ENCODE measurements around the gene TAC4.

Gene TAC4, protein sequence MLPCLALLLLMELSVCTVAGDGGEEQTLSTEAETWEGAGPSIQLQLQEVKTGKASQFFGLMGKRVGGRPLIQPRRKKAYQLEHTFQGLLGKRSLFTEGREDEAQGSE

DNA sequence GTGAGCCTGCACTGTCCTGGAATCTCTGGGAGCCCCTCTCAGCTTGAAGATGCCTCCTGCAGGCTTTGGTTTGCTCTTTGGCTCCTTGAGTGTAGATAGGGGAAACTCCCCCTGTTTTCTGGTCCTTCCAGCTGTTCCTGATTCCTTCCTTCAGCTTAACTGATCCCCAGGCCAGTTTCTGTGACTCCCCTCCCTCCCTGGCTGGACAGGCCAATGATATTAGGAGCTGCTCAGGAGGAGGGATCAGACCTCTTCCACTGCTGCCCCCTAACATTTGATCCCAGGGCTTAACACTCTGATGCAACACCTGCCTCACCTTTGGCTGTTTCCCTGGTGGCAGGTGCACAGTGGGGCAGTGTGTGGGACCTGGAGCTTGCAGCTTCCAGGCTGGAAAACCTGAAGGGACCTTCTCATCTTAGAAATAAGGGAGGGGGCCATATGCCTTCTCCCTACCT lies at the start of gene TAC4:
TSS of gene TAC4 (minus strand) at position 51 of the 455 bp plus-strand sequence. CDS start 52 bp downstream, outside the sequence.
- no peak for DNase-seq

DNA sequence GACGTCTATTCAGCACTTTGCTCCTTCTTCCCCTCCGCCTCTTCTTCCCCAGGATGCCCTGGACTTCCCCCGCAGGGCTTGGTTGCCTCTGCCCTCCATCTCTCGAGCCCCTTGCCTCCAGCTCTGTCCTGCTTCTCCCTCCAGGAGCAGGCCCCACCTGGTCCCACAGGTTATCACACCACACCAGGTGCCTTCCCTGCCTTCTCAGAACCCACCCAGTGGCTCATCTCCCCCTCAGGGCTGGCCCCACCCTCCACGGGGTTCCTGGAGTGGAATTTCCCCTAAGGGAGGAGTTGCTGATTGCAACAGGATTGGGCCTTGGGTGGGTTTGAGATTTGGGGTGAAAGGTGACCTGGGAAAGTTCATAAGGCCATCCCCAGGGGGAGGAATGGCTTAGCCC lies 49.0 kb upstream of the TAC4 start:
- no peak for DNase-seq

DNA sequence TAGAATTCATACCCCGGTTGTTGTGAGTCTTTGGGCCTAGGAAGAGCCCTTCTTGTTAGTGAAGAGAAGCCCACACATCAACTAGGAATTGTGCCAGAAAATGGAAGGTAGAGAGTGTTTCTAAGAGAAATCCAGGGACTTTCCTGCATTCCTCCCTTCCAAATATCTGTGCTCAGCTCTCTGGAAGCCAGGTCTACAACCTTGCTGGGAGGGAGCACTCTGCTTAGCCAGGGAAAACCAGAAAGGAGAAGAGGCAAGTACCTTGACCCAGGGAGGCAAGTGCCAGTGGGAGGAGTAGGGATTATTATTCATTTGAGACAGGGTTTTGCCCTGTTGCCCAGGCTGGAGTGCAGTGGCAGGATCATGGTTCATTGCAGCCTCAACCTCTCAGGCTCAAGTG lies 48.4 kb upstream of the TAC4 start:
- no peak for DNase-seq

GRCh38 chr17:49895812-49896211 lies 47.9 kb upstream of the TAC4 start:
- DNase-seq, result no peak

DNA sequence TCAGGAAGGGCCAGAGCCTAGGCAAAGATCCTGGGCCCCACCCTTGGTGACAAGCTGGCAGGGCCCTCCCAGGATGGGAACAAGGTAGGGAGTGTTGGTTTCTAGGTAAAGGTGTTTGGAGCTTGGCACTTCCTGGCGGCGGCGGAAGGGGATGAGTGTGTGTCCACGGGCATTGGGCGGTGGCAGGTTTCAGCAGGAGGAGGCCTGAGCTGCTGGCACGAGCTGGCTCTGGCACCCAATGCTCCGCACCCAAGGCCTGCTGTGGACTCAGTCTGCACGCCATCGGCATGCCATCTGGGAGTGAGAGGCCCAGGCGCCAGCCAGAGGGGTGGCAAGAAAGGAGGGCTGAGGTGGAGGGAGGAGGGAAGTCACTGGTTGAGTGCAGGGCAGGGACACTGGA lies 46.9 kb upstream of the TAC4 start:
- no peak for DNase-seq

- no peak for DNase-seq
Measured at GRCh38 chr17:49891694-49892389, 44.0 kb upstream of the TAC4 start.

GRCh38 chr17:49891271-49891670 lies 43.4 kb upstream of the TAC4 start:
- DNase-seq, result no peak

GRCh38 chr17:49890852-49891251 lies 43.0 kb upstream of the TAC4 start:
- no peak for DNase-seq

GRCh38 chr17:49890077-49890821 lies 42.4 kb upstream of the TAC4 start:
- no peak for DNase-seq

- no peak for DNase-seq
Measured at GRCh38 chr17:49889500-49889899, 41.6 kb upstream of the TAC4 start.

- DNase-seq, result no peak
Measured at GRCh38 chr17:49887744-49888360, 40.0 kb upstream of the TAC4 start.

- DNase-seq, result no peak
Measured at GRCh38 chr17:49887086-49887743, 39.3 kb upstream of the TAC4 start.

DNA sequence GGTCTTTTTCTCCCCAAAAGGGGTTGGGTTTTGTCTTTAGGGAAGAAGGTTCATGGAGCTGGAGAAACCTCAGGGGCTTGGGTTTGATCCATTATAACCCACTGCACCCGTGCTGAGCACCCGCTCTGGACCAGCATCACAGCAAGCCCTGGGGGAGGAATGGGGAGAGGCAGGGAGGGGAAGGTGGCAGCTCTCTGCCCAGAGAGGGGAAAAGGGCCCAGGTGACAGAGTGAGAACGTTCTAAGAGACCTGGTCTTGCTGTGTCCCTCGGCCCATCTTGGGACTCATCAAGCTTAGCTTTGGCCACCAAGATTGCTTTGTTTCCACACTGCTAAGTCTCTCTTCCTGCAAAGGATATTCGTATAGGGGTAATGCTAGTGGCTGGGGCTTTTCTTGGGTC lies 38.2 kb upstream of the TAC4 start:
- DNase-seq, result no peak

DNA sequence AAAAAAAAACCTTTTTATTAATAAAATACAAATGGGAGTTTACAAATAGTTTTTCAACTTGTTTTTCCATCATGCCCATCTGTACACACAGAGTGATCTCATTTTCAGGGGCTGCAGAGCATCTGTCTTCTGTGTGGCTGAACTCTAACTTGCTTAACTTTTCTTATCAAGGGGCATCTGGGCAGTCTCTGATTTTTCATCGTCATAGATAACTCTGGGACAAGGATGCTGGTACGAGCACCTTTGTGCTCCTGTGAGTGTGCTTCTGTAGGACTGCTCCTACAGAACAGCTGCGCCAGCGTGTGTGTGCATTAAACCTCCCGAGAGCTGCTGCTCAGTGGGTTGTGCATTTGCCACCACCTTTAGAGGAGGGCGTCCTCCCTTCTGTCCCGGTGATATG lies 34.6 kb upstream of the TAC4 start:
- DNase-seq, result no peak

GRCh38 chr17:49881054-49881402 lies 33.2 kb upstream of the TAC4 start:
- DNase-seq, result no peak

DNA sequence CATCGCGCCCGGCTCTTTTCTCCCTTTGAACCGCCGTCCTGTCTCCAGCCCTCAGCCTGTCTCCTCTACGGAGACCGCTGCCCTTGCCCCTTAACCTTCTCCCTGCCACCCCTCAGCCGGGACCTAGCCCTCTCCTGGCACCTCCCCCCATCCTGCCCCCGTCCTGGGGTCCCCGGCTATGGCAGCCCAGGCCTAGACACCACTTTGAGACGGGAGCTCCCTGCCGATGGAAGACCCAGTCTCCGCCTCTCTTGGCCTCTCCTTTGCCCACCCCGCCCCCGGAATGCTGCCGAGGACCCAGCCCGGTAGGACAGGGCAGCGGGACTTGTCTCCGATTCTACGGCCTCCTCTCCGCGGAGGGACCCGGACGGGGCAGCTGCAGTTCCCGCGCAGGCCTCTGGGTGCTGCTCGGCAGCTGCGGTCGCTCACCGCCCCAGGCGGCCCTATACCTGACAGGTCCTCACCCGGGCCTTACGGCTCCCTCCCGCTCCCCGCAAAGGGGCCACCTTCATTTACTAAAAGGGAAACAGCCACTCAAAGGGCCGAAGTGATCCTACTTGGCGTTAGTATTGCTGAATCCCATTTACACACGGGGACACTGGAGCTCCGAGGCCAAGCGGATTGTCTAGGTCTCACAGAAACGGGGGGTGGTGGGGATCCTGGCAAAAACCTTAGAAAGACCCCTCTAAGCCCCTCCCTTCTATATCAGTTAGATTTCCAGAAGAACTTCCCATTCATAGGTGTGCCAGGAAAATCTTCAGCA lies 32.6 kb upstream of the TAC4 start:
- peak; percentile 47 for DNase-seq

DNA sequence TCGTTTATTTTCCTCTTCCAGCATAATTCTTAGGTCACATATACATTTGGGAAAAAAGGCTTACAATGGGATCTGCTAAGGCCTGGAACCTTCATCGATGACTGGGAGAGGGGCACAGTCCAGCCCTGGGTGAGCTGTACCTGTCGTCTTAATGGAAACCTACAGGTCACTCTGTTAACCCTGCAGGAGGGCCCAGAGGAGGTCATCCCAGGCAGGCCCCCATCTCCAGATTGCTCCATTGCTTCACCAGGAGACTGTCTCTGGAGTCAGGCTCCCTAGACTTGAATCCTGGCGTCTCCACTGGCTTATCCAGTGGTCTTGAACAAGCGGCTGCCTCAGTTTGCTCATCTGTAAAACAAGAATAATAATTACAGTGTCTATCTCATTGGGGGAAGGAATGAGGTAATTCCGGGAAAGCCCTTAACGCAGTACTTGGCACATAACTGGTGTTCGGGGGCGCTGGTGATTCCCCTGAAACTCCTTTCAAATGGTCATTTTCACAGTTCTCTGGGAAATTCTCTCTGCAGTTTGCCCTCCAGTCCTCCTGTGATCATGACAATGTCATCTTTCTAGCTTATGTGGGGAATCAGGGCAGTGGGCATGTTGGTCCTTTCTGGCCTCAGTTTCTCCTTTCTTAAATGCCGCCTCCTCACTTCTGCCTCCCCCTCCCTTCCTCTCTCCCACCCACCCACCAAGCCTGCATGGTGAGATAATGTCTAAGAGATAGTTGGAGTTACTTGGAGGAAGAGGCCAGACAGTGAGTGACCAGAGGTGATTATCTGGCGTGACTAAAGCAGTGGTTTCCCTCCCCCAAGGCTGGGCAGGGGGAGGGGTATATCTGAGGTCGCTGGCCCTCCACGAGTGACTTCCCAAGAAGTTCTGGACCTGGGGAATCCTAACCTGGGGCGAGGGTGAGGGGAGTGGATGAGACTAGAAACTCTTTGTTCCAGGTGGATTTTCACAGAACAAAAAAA lies 31.3 kb upstream of the TAC4 start:
- DNase-seq, result no peak

DNA sequence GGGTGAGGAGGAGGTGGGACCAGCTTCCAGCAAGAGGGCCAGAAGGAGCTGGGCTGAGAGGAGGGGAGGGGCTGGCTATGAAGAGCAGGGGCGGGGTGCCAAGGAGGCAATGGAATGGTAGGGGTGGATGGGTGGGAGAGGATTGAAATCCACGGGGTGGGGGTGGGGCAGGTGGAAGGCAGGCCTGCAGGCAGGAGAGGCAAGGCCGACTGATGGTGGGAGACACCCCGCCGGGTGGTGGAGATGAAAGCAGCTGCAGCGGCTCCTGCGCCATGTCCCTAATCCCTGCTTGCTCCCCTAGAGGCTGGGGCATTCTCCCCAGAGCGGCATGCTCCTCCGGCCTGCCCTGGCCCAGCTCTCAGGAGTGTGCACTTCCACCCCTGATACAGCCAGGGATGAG lies 27.8 kb upstream of the TAC4 start:
- DNase-seq, result no peak

DNA sequence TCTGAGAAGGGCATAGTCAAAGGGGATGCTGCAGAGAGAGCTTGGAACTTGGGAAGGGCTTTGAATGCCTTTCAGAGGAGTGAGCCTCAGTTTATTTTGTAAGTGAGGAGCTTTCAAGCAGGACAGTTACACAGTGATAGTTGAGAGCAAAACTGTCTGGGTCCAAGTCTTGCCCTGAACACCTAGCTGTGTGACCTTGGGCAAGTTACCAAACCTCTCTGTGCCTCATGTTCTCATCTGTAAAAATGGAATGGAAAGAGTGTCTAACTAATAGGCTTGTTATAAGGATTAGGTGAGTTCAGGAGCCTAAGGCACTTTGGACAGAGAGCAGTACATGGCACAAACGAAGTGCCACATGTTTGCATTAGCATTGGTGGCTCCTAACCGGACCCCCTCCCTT lies 27.0 kb upstream of the TAC4 start:
- no peak for DNase-seq

- DNase-seq, result no peak
Measured at GRCh38 chr17:49873926-49874325, 26.1 kb upstream of the TAC4 start.

- no peak for DNase-seq
Measured at GRCh38 chr17:49873466-49873865, 25.6 kb upstream of the TAC4 start.
